HepG2 (cell line): Measurements from ENCODE around the gene UGT1A8. TPM values are rescaled to one million over a fixed set of nuclear protein-coding genes. Genes with fewer than 3 reads are reported as not detected.

Experiments
- ATAC-seq: fragments of 200-7000 bp; cut with Tn5 transposase; 3 replicates; pipeline ENCODE4 v1.9.1; 2020; ENCODE audit warnings: mild to moderate bottlenecking, moderate library complexity
- BruUV-seq: library from RNA; stranded (reverse); fragments of 400-500 nt; replicated peaks from 2 replicates; lab custom pipeline; 2021; lab: Mats Ljungman, UMichigan
- CTCF ChIA-PET: fragments of 300-600 bp; formaldehyde crosslinking; extraction: SDS; loops from one replicate; lab custom pipeline; 2021; ENCODE audit warnings: low total read pairs, inconsistent platforms, low intra/inter-chr PET ratio; lab: Yijun Ruan, JAX
- POLR2A ChIA-PET: fragments of 350-600 bp; sonication (Branson Sonifier 250); formaldehyde crosslinking; loops from one replicate; lab custom pipeline; 2020; ENCODE audit warnings: antibody characterized with exemption, inconsistent platforms; lab: Yijun Ruan, JAX
- DNase-seq: peaks from one replicate; pipeline ENCODE4 v3.0.0-alpha.2; 2015; ENCODE audit warnings: low spot score
- FAIRE-seq: peaks from 3 replicates; lab custom pipeline; 2011; peaks lifted over from hg19 to GRCh38; lab: Jason Lieb, UNC
- H2AFZ ChIP-seq: one replicate; pipeline ENCODE4 v1.6.1; 2011; ENCODE audit warnings: low read length, inconsistent platforms
- H3K27ac ChIP-seq: fragments of 300-600 bp; 3 replicates; pipeline ENCODE4 v1.8.0; 2011; ENCODE audit warnings: mixed run types, mild to moderate bottlenecking, mixed read lengths, low read length, inconsistent platforms; ENCODE audit not compliant: insufficient read depth; ENCODE audit errors: extremely low read length
- H3K27me3 ChIP-seq, 2 experiments: fragments of 200-600 bp in 1 of 2; 2 replicates in 1 of 2; 3 replicates in 1 of 2; pipeline versions ENCODE4 v1.6.0 to v1.8.0; 2011; ENCODE audit warnings: low read length in 2 of 2, mild to moderate bottlenecking in 2 of 2, moderate library complexity in 2 of 2, inconsistent platforms in 1 of 2; ENCODE audit not compliant: insufficient read depth in 2 of 2, control insufficient read depth in 1 of 2
- H3K36me3 ChIP-seq, 2 experiments: fragments of 200-600 bp in 1 of 2; replicated peaks in 1 of 2; 2 replicates in 1 of 2; 3 replicates in 1 of 2; pipeline versions ENCODE4 v1.5.1 to v1.8.0; 2011; ENCODE audit warnings: low read length in 2 of 2, inconsistent platforms in 1 of 2; ENCODE audit not compliant: insufficient read depth in 2 of 2, control insufficient read depth in 1 of 2
- H3K4me1 ChIP-seq: 2 replicates; pipeline ENCODE4 v1.5.1; 2012; ENCODE audit warnings: low read length, inconsistent platforms; ENCODE audit not compliant: insufficient read depth
- H3K4me2 ChIP-seq: 2 replicates; pipeline ENCODE4 v1.6.0; 2011; ENCODE audit warnings: low read depth, low read length, inconsistent platforms
- H3K4me3 ChIP-seq, 3 experiments: fragments of 200-600 bp in 1 of 3; sonication (generic), shearing (Covaris generic) in 1 of 3; replicated peaks in 1 of 3; 2 replicates each; pipeline ENCODE4 v1.5.1; 2011 to 2016; ENCODE audit warnings: low read length in 3 of 3, inconsistent platforms in 2 of 3, low read depth in 2 of 3, mild to moderate bottlenecking in 2 of 3, control low read depth in 1 of 3, mixed read lengths in 1 of 3; ENCODE audit not compliant: insufficient read depth in 1 of 3
- H3K79me2 ChIP-seq: one replicate; pipeline ENCODE4 v1.6.1; 2011; ENCODE audit warnings: low read length, inconsistent platforms; ENCODE audit not compliant: insufficient read depth
- H3K9ac ChIP-seq: 2 replicates; pipeline ENCODE4 v1.6.0; 2011; ENCODE audit warnings: mild to moderate bottlenecking, low read depth, low read length, inconsistent platforms; ENCODE audit not compliant: insufficient read depth
- H3K9me3 ChIP-seq: 2 replicates; pipeline ENCODE4 v1.5.1; 2012; ENCODE audit warnings: mild to moderate bottlenecking, low read length
- H4K20me1 ChIP-seq: 2 replicates; pipeline ENCODE4 v1.6.0; 2011; ENCODE audit warnings: inconsistent platforms, mild to moderate bottlenecking, low read length, moderate library complexity; ENCODE audit not compliant: insufficient read depth
- CBFB ChIP-seq: sonication (generic); formaldehyde crosslinking; IDR thresholded peaks from 2 replicates; pipeline ENCODE4 v1.4.0; 2020; ENCODE audit warnings: missing genetic modification reagents
- HNRNPL ChIP-seq: fragments of 200-400 bp; formaldehyde crosslinking; IDR thresholded peaks from 2 replicates; pipeline ENCODE4 v1.6.1; 2017; ENCODE audit warnings: mild to moderate bottlenecking, low read depth, low read length
- HOXA9 ChIP-seq: sonication (generic); formaldehyde crosslinking; IDR thresholded peaks from 2 replicates; pipeline ENCODE4 v1.8.1; 2022; ENCODE audit warnings: missing genetic modification reagents, mild to moderate bottlenecking, moderate library complexity, borderline replicate concordance
- IKZF4 ChIP-seq: sonication (generic); formaldehyde crosslinking; IDR thresholded peaks from 2 replicates; pipeline ENCODE4 v1.5.1; 2020; ENCODE audit warnings: borderline replicate concordance, mild to moderate bottlenecking, low read depth, missing genetic modification reagents; ENCODE audit errors: not compliant biosample characterization
- MIXL1 ChIP-seq: IDR thresholded peaks from 2 replicates; pipeline ENCODE4 v1.6.1; 2016
- POGZ ChIP-seq: sonication (generic); formaldehyde crosslinking; IDR thresholded peaks from 2 replicates; pipeline ENCODE4 v1.4.0; 2020; ENCODE audit warnings: mild to moderate bottlenecking, missing genetic modification reagents
- RARG ChIP-seq: sonication (generic); formaldehyde crosslinking; IDR thresholded peaks from 2 replicates; pipeline ENCODE4 v1.4.0; 2020; ENCODE audit warnings: low read depth, mild to moderate bottlenecking, missing genetic modification reagents
- REXO4 ChIP-seq: sonication (generic); formaldehyde crosslinking; IDR thresholded peaks from 2 replicates; pipeline ENCODE4 v1.8.0; 2022; ENCODE audit warnings: missing genetic modification reagents, mild to moderate bottlenecking, borderline replicate concordance
- RFXANK ChIP-seq: IDR thresholded peaks from 2 replicates; pipeline ENCODE4 v1.6.1; 2016
- SIN3A ChIP-seq: IDR thresholded peaks from 2 replicates; pipeline ENCODE4 v1.6.1; 2011; ENCODE audit warnings: low read depth, mild to moderate bottlenecking, control low read depth, low read length, borderline replicate concordance
- SMAD1 ChIP-seq: sonication (generic); formaldehyde crosslinking; IDR thresholded peaks from 2 replicates; pipeline ENCODE4 v1.4.0; 2020; ENCODE audit warnings: missing genetic modification reagents, low read depth, mild to moderate bottlenecking, borderline replicate concordance
- ZNF34 ChIP-seq: sonication (generic); formaldehyde crosslinking; IDR thresholded peaks from 2 replicates; pipeline ENCODE4 v1.4.0; 2020; ENCODE audit warnings: mild to moderate bottlenecking, missing genetic modification reagents, borderline replicate concordance
- ZNF430 ChIP-seq: sonication (generic); formaldehyde crosslinking; IDR thresholded peaks from 2 replicates; pipeline ENCODE4 v1.9.0; 2021; ENCODE audit warnings: mild to moderate bottlenecking, missing genetic modification reagents
- ZNF44 ChIP-seq: sonication (generic); formaldehyde crosslinking; IDR thresholded peaks from 2 replicates; pipeline ENCODE4 v1.5.1; 2020; ENCODE audit warnings: mild to moderate bottlenecking, missing genetic modification reagents
- ZNF777 ChIP-seq: sonication (generic); formaldehyde crosslinking; IDR thresholded peaks from 2 replicates; pipeline ENCODE4 v1.4.0; 2020; ENCODE audit warnings: missing genetic modification reagents
- WGBS: methylation state at CpG from one replicate; pipeline ENCODE4 v1.1.6; 2017; ENCODE audit warnings: low lambda C conversion rate; 5-methylcytosine and 5-hydroxymethylcytosine counted together
- in situ Hi-C: cut with HindIII; loops from 2 replicates; pipeline ENCODE4 v1.10.0; 2017; ENCODE audit warnings: low pct_unique_long_range_greater_than_20kb; ENCODE audit not compliant: extremely low pct_ligation_motif_present
- intact Hi-C: fragments of 100-400 bp; cut with micrococcal nuclease; formaldehyde crosslinking; loops from one replicate; pipeline ENCODE4 v1.10.0; 2022; ENCODE audit not compliant: unreplicated experiment
- polyA plus RNA-seq, 8 experiments: library from polyadenylated mRNA; depleted of rRNA in 3 of 8; stranded (reverse) in 7 of 8; unstranded in 1 of 8; fragments of >200 nt; fragmentation: Illumina TruSeq in 4 of 8; extraction: Trizol in 4 of 8; gene quantifications; 2 replicates each; pipeline versions ENCODE4 v1.2.1 to v1.2.3, GENCODE V29; 2011 to 2016; ENCODE audit warnings: low read depth in 4 of 8, missing spikeins in 1 of 8, mixed read lengths in 1 of 8; ENCODE audit not compliant: insufficient read depth in 1 of 8
- total RNA-seq, 5 experiments: library from RNA; depleted of rRNA; stranded (reverse); fragments of >200 nt; fragmentation: Illumina TruSeq; extraction: Trizol; gene quantifications; 2 replicates each; pipeline ENCODE4 v1.2.3, GENCODE V29; 2016; ENCODE audit warnings: low read depth in 1 of 5

UGT1A8 gene
- total and polyA plus RNA-seq, 2 of the 13 experiments (the other 11 are each of a cell fraction or from before 2014, with no cell fraction given): not detected

- DNase-seq (no peak), ATAC-seq (no peak), FAIRE-seq (no peak)
- ChIA-PET POLR2A (no interaction called here), CTCF (no interaction called here)
- no peaks in the 10 kb centered on the region for H4K20me1 ChIP-seq
- no peak overlapping the region for H3K4me3 ChIP-seq
- TF ChIP-seq SIN3A (no peak), RARG (CRISPR knock-in tag) (no peak), ZNF430 (CRISPR knock-in tag) (no peak), ZNF44 (no peak), RFXANK (no peak), IKZF4 (no peak), HNRNPL (no peak), ZNF777 (CRISPR knock-in tag) (no peak), CBFB (CRISPR knock-in tag) (no peak), SMAD1 (CRISPR knock-in tag) (no peak), POGZ (CRISPR knock-in tag) (no peak), HOXA9 (CRISPR knock-in tag) (no peak), ZNF34 (CRISPR knock-in tag) (no peak), REXO4 (CRISPR knock-in tag) (no peak), MIXL1 (CRISPR knock-in tag) (no peak)
- BruUV-seq: no TSS peak
- no peaks in the 10 kb centered on the region for H3K36me3 ChIP-seq
- 59% methylated on average over 4 of the region's 4 CpGs for WGBS
- no peaks in the 10 kb centered on the region; a peak in 1 of 5 replicates for H3K27me3 ChIP-seq
- intact Hi-C loops: no loop called here
- no peak overlapping the region for H3K9ac ChIP-seq
- peaks cover 12% of the 10 kb centered on the region for H3K9me3 ChIP-seq
- no peaks in the 10 kb centered on the region for H3K79me2 ChIP-seq
- H2AFZ ChIP-seq: no peak overlapping the region
- in situ Hi-C loops: no loop called here
- H3K4me2 ChIP-seq: no peak overlapping the region
- H3K4me1 ChIP-seq: no peaks in the 10 kb centered on the region
- no peak overlapping the region for H3K27ac ChIP-seq
Observed at GRCh38 chr2:233650981-233651380, 33.5 kb downstream of the UGT1A8 start.
